Colonic mucosa (tissue), 4 donors: ENCODE measurements around the gene PELI1. TPM values are rescaled to one million over a fixed set of nuclear protein-coding genes. Genes with fewer than 3 reads are reported as not detected.

ENCODE experiments used
- DNase-seq: peaks from one replicate; pipeline ENCODE4 v3.0.0-alpha.2; 2020
- H3K27ac ChIP-seq: fragments of 200-600 bp; one replicate; pipeline ENCODE4 v1.8.0; 2021
- H3K27me3 ChIP-seq: fragments of 200-600 bp; one replicate; pipeline ENCODE4 v1.8.0; 2021
- H3K36me3 ChIP-seq: fragments of 200-600 bp; one replicate; pipeline ENCODE4 v1.8.0; 2021
- H3K4me1 ChIP-seq: fragments of 200-600 bp; one replicate; pipeline ENCODE4 v1.8.0; 2021; ENCODE audit warnings: mild to moderate bottlenecking
- H3K4me3 ChIP-seq: fragments of 200-600 bp; one replicate; pipeline ENCODE4 v1.8.0; 2021
- H3K9ac ChIP-seq, 2 donors: one replicate each; pipeline ENCODE4 v1.7.0; 2013; ENCODE audit warnings: control low read depth in 2 of 2, low read depth in 2 of 2, low read length in 2 of 2
- H3K9me3 ChIP-seq: fragments of 200-600 bp; one replicate; pipeline ENCODE4 v1.8.0; 2021
- intact Hi-C: fragments of 100-400 bp; cut with DNase I; formaldehyde crosslinking; loops from one replicate; pipeline ENCODE4 v1.14.1; 2022
- total RNA-seq, 2 donors: library from RNA; stranded (reverse); fragmentation: NEBNext Ultra II Directional in 1 of 2; extraction: Animal tissue kit (Norgen Biotek cat#: 25700) in 1 of 2; gene quantifications; one replicate each; pipeline ENCODE4 v1.2.1, GENCODE V29; 2021
- TF ChIP-seq, protein P1 (sequence below): fragments of 200-600 bp; IDR thresholded peaks from one replicate; pipeline ENCODE4 v1.8.0; 2022; ENCODE audit warnings: antibody characterized with exemption, mild to moderate bottlenecking
- donor health status: healthy.
- donor health status: DM: no; HTN: no; CAD: no.
- donor health status: DM: no; HTN: no; CAD: no.

PELI1 gene
- total RNA-seq, 2 donors from 2014 or later: 34.3 to 57.6 TPM

DNA sequence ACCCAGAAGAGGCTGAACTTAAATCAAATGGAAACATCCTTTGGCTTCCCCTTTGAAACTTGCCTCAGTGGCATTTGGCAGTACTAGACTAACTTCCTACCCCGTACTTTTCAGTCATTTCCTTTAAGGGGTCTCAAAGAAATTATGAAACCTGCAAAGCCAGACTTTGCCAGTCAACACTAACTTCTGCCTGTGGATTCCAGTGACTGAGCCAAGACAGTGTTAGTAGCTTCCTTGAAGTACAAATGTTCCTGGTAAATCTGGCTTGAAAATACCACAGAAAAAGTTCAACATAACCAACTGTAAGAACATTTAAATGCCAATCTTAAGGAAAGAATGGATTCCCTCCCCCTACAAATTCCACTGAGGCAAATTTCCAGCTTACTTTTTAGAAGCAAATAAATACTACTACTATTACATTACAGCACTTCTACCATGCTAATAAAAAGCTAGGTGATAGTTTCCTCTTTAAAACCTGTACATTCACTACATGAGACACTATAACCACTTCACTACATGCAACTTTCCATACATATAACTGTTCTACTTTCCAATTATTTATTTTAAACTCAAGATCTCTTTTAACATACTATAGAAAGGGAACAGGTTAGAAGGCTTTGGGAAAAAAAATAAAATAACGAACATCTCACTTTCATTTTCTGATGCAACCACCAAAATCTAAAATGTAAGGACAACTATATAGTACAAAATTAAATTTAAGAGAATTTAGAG is 2.4 kb downstream of the PELI1 start:
- Histone ChIP-seq H3K27me3 (no peaks in the 10 kb centered on the region), H3K4me3 (peak overlapping the region; percentile 78), H3K9me3 (no peaks in the 10 kb centered on the region), H3K27ac (peak overlapping the region; percentile 99), H3K36me3 (no peaks in the 10 kb centered on the region), H3K9ac (peak overlapping the region in 1 of 2 donors; percentile 65), H3K4me1 (peaks cover 5% of the 10 kb centered on the region)
- TF ChIP-seq, protein P1, sequence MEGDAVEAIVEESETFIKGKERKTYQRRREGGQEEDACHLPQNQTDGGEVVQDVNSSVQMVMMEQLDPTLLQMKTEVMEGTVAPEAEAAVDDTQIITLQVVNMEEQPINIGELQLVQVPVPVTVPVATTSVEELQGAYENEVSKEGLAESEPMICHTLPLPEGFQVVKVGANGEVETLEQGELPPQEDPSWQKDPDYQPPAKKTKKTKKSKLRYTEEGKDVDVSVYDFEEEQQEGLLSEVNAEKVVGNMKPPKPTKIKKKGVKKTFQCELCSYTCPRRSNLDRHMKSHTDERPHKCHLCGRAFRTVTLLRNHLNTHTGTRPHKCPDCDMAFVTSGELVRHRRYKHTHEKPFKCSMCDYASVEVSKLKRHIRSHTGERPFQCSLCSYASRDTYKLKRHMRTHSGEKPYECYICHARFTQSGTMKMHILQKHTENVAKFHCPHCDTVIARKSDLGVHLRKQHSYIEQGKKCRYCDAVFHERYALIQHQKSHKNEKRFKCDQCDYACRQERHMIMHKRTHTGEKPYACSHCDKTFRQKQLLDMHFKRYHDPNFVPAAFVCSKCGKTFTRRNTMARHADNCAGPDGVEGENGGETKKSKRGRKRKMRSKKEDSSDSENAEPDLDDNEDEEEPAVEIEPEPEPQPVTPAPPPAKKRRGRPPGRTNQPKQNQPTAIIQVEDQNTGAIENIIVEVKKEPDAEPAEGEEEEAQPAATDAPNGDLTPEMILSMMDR: no peak
- intact Hi-C loops: no loop called here
- DNase-seq: no peak

DNA sequence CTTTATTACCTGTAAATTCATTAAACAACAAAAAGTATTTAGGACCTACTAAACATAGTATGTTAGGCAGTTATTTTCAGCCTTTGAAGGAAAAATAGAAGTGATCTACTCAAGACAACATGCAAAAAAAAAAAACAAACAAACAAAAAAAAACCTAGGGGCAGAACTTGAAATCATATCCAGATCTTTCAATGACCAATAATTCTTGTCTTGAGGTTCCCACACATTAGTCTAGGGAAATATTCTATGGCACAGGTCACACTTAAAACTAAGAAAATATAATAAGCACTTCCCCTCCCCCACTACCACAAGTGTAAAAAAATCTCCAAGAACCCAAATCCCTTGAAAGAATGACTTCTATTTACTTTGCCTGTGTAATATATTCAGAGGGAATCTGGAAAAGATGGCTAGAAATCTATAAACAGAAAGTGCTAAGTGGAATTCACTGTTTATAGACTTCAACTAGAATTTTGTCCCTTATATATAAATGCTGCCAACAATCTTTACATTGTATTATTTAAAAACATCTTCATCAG is 3.5 kb downstream of the PELI1 start:
- intact Hi-C loops: no loop called here
- Histone ChIP-seq H3K9me3 (no peaks in the 10 kb centered on the region), H3K4me3 (no peak overlapping the region), H3K9ac (no peak overlapping the region), H3K4me1 (peaks cover 5% of the 10 kb centered on the region), H3K27ac (no peak overlapping the region), H3K36me3 (no peaks in the 10 kb centered on the region), H3K27me3 (no peaks in the 10 kb centered on the region)
- TF ChIP-seq, protein P1: no peak
- DNase-seq: no peak

DNA sequence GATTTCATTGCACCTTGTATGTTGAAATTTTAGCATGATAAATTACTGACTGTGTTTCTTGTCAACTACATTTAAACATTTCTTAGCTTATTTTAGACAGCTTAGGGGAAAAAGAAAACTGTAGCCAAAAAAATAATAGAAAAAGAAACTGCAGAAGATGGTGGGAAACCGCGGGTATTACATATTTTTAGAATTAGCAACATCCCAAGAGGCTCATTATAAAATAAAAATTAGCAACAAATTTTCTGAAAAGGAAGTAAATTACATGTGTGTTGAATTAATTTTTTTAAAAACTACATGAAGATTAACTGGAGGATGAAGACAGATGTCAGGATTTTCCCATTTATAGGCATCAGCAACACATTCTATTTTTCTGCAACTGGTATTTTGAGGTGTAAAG is 4.3 kb downstream of the PELI1 start:
- H3K4me1 ChIP-seq: peaks cover 5% of the 10 kb centered on the region
- no peak overlapping the region for H3K9ac ChIP-seq
- no peak for DNase-seq
- no peak overlapping the region for H3K4me3 ChIP-seq
- H3K36me3 ChIP-seq: no peaks in the 10 kb centered on the region
- TF ChIP-seq, protein P1: no peak
- no peaks in the 10 kb centered on the region for H3K9me3 ChIP-seq
- H3K27ac ChIP-seq: no peak overlapping the region
- intact Hi-C loops: no loop called here
- H3K27me3 ChIP-seq: no peaks in the 10 kb centered on the region

DNA sequence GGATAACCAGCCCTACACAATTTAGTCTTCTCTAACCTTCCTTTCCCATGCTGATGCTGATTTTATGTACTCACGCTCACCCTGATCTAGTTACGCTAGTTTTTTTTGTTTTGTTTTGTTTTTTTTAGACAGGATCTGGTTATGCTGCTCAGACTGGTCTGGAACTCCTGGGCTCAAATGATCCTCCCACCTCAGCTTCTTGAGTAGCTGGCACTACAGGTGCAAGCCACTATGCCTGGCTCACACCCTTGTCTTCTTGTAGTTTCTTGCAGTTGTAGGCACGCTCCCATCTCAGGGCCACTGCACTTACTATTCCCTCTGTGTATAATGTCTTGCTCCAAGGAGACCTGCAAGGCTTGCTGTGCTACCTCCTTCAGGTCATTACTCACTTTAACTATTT is 6.2 kb downstream of the PELI1 start:
- DNase-seq: no peak
- Histone ChIP-seq H3K4me3 (no peak overlapping the region), H3K9ac (no peak overlapping the region), H3K4me1 (peaks cover 5% of the 10 kb centered on the region), H3K36me3 (no peaks in the 10 kb centered on the region), H3K27ac (no peak overlapping the region), H3K27me3 (no peaks in the 10 kb centered on the region), H3K9me3 (no peaks in the 10 kb centered on the region)
- intact Hi-C loops: no loop called here
- TF ChIP-seq, protein P1: no peak

DNA sequence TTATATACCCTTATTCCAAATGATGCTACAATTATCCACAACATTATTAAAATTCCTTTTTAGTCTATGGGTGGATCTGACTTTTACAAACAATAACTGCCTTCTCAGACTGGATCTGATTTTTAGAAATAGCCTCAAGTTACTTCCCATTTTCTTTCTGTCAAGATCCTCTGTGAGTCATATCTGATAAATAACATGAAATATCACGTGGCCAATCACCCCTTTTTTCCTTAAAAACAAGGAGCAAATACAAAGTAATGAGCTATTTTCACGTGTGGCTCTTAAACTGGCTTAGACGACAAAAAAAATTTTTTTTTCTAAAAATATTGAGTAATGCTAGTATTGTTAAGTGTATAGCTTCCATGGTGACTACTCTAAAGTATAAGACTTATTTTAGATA is 6.7 kb downstream of the PELI1 start:
- Histone ChIP-seq H3K9ac (no peak overlapping the region), H3K36me3 (no peaks in the 10 kb centered on the region), H3K4me1 (peaks cover 5% of the 10 kb centered on the region), H3K4me3 (no peak overlapping the region), H3K27ac (no peak overlapping the region), H3K27me3 (no peaks in the 10 kb centered on the region), H3K9me3 (no peaks in the 10 kb centered on the region)
- TF ChIP-seq, protein P1: no peak
- intact Hi-C loops: no loop called here
- no peak for DNase-seq
